Upper lobe of right lung (tissue), 1 donor: ENCODE measurements around the gene HOXB1. TPM values are rescaled to one million over a fixed set of nuclear protein-coding genes. Genes with fewer than 3 reads are reported as not detected.

Experiments used
- ATAC-seq: fragments of 200-7000 bp; cut with Tn5 transposase; one replicate; pipeline ENCODE4 v1.9.1; 2020; ENCODE audit warnings: mild to moderate bottlenecking, moderate library complexity
- DNase-seq: peaks from one replicate; pipeline ENCODE4 v3.0.0-alpha.2; 2020
- H3K27ac ChIP-seq: fragments of 200-600 bp; one replicate; pipeline ENCODE4 v1.8.0; 2022
- H3K27me3 ChIP-seq: fragments of 200-600 bp; one replicate; pipeline ENCODE4 v1.8.0; 2022; ENCODE audit warnings: mild to moderate bottlenecking
- H3K36me3 ChIP-seq: fragments of 200-600 bp; one replicate; pipeline ENCODE4 v1.8.0; 2022
- H3K4me1 ChIP-seq: fragments of 200-600 bp; one replicate; pipeline ENCODE4 v1.8.0; 2022
- H3K4me3 ChIP-seq: fragments of 200-600 bp; one replicate; pipeline ENCODE4 v1.8.0; 2022; ENCODE audit warnings: mild to moderate bottlenecking
- H3K9me3 ChIP-seq: fragments of 200-600 bp; one replicate; pipeline ENCODE4 v1.8.0; 2022
- CTCF ChIP-seq: fragments of 200-600 bp; IDR thresholded peaks from one replicate; pipeline ENCODE4 v1.8.0; 2022; ENCODE audit warnings: antibody characterized with exemption
- intact Hi-C: fragments of 100-400 bp; cut with DNase I; formaldehyde crosslinking; loops from one replicate; pipeline ENCODE4 v1.11.0; 2022
- total RNA-seq: library from RNA; stranded (reverse); fragmentation: NEBNext Ultra II Directional; extraction: Animal tissue kit (Norgen Biotek cat#: 25700); gene quantifications from one replicate; pipeline ENCODE4 v1.2.1, GENCODE V29; 2021
- donor health status: DM: no; HTN: yes; CAD: no; lungs with severe emphysema.

HOXB1 gene
- total RNA-seq, 1 donor from 2014 or later: not detected

GRCh38 chr17:48499248-48499647 lies 31.6 kb downstream of the HOXB1 start:
- Histone ChIP-seq H3K9me3 (no peaks in the 10 kb centered on the region), H3K36me3 (no peaks in the 10 kb centered on the region), H3K27me3 (no peaks in the 10 kb centered on the region), H3K27ac (no peak overlapping the region), H3K4me1 (no peaks in the 10 kb centered on the region), H3K4me3 (no peak overlapping the region)
- no peak for TF ChIP-seq CTCF
- DNase-seq (no peak), ATAC-seq (no peak)
- intact Hi-C loops: no loop called here

GRCh38 chr17:48498164-48498850 lies 32.5 kb downstream of the HOXB1 start:
- Histone ChIP-seq H3K27me3 (peaks cover 6% of the 10 kb centered on the region), H3K9me3 (no peaks in the 10 kb centered on the region), H3K4me1 (no peaks in the 10 kb centered on the region), H3K36me3 (no peaks in the 10 kb centered on the region), H3K27ac (no peak overlapping the region), H3K4me3 (no peak overlapping the region)
- intact Hi-C loops: no loop called here
- DNase-seq (no peak), ATAC-seq (no peak)
- TF ChIP-seq CTCF: no peak

- intact Hi-C loops: no loop called here
- Histone ChIP-seq H3K4me1 (peaks cover 4% of the 10 kb centered on the region), H3K36me3 (no peaks in the 10 kb centered on the region), H3K9me3 (no peaks in the 10 kb centered on the region), H3K27ac (no peak overlapping the region), H3K27me3 (peaks cover 10% of the 10 kb centered on the region), H3K4me3 (no peak overlapping the region)
- ATAC-seq (no peak), DNase-seq (no peak)
- no peak for TF ChIP-seq CTCF
These were observed 33.7 kb downstream of the HOXB1 start for GRCh38 chr17:48497103-48497502.

- DNase-seq (no peak), ATAC-seq (no peak)
- TF ChIP-seq CTCF: no peak
- peaks cover 8% of the 10 kb centered on the region for H3K4me1 ChIP-seq
- peaks cover 10% of the 10 kb centered on the region for H3K27me3 ChIP-seq
- H3K36me3 ChIP-seq: no peaks in the 10 kb centered on the region
- intact Hi-C loops: no loop called here
- H3K4me3 ChIP-seq: no peak overlapping the region
- H3K27ac ChIP-seq: no peak overlapping the region
- no peaks in the 10 kb centered on the region for H3K9me3 ChIP-seq
These were observed 36.5 kb downstream of the HOXB1 start for GRCh38 chr17:48494335-48494734.

- H3K27me3 ChIP-seq: peaks cover 10% of the 10 kb centered on the region
- H3K27ac ChIP-seq: no peak overlapping the region
- H3K4me1 ChIP-seq: peaks cover 8% of the 10 kb centered on the region
- TF ChIP-seq CTCF: peak; percentile 82
- no peaks in the 10 kb centered on the region for H3K9me3 ChIP-seq
- no peaks in the 10 kb centered on the region for H3K36me3 ChIP-seq
- DNase-seq: peak; percentile 84
- ATAC-seq: peak; percentile 93
- intact Hi-C loops: no loop called here
- H3K4me3 ChIP-seq: peak overlapping the region; percentile 25
These were observed 38.2 kb downstream of the HOXB1 start for GRCh38 chr17:48492401-48493298.
